Lower lobe of right lung (tissue), 2 donors: ENCODE results near the gene KIAA0825. TPM values are rescaled to one million over a fixed set of nuclear protein-coding genes. Genes with fewer than 3 reads are reported as not detected.

Experiments used
- ATAC-seq, 2 donors: fragments of 200-7000 bp; cut with Tn5 transposase; one replicate each; pipeline ENCODE4 v1.9.1; 2020 to 2022; ENCODE audit warnings: mild to moderate bottlenecking in 2 of 2, moderate library complexity in 2 of 2
- DNase-seq: peaks from one replicate; pipeline ENCODE4 v3.0.0-alpha.2; 2020
- H3K27ac ChIP-seq: fragments of 200-600 bp; one replicate; pipeline ENCODE4 v1.8.0; 2022
- H3K27me3 ChIP-seq: fragments of 200-600 bp; one replicate; pipeline ENCODE4 v1.8.0; 2022; ENCODE audit warnings: low read depth
- H3K36me3 ChIP-seq: fragments of 200-600 bp; one replicate; pipeline ENCODE4 v1.8.0; 2022; ENCODE audit warnings: mild to moderate bottlenecking
- H3K4me1 ChIP-seq: fragments of 200-600 bp; one replicate; pipeline ENCODE4 v1.8.0; 2022
- H3K4me3 ChIP-seq: fragments of 200-600 bp; one replicate; pipeline ENCODE4 v1.8.0; 2022; ENCODE audit warnings: mild to moderate bottlenecking
- H3K9me3 ChIP-seq: fragments of 200-600 bp; one replicate; pipeline ENCODE4 v1.8.0; 2022
- intact Hi-C: fragments of 100-400 bp; cut with DNase I; formaldehyde crosslinking; loops from one replicate; pipeline ENCODE4 v1.11.0; 2022
- total RNA-seq: library from RNA; stranded (reverse); fragmentation: NEBNext Ultra II Directional; extraction: Animal tissue kit (Norgen Biotek cat#: 25700); gene quantifications from one replicate; pipeline ENCODE4 v1.2.1, GENCODE V29; 2021
- TF ChIP-seq, protein P1 (sequence below): fragments of 200-600 bp; IDR thresholded peaks from one replicate; pipeline ENCODE4 v1.8.0; 2022; ENCODE audit warnings: antibody characterized with exemption, mild to moderate bottlenecking
- donor health status: DM: no; HTN: yes; CAD: no; lungs with severe emphysema.

KIAA0825 gene
- total RNA-seq, 1 donor from 2014 or later, result 5.5 TPM

DNA sequence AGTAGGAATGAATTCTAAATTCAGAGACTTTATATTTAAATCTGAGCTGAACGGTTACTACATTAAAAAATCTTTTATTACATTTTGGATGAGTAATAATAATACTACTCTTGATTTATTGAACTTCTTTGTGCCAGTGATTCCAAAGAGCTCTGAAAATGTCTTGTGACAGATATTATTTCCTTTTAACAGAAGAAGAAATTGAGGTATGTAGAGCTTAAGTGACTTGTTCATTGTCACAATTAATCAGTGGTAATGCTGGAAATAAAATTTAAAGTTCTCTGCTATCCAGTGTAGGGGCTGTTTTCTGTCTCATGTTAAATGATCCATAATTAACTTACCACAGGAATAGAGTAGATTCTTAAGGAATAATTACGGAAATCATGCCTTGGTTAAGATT is 335.3 kb downstream of the KIAA0825 start:
- H3K4me3 ChIP-seq, result no peak overlapping the region
- no peaks in the 10 kb centered on the region for H3K4me1 ChIP-seq
- no peaks in the 10 kb centered on the region for H3K9me3 ChIP-seq
- intact Hi-C loops, result no loop called here
- no peaks in the 10 kb centered on the region for H3K27me3 ChIP-seq
- no peak for ATAC-seq
- TF ChIP-seq, protein P1, sequence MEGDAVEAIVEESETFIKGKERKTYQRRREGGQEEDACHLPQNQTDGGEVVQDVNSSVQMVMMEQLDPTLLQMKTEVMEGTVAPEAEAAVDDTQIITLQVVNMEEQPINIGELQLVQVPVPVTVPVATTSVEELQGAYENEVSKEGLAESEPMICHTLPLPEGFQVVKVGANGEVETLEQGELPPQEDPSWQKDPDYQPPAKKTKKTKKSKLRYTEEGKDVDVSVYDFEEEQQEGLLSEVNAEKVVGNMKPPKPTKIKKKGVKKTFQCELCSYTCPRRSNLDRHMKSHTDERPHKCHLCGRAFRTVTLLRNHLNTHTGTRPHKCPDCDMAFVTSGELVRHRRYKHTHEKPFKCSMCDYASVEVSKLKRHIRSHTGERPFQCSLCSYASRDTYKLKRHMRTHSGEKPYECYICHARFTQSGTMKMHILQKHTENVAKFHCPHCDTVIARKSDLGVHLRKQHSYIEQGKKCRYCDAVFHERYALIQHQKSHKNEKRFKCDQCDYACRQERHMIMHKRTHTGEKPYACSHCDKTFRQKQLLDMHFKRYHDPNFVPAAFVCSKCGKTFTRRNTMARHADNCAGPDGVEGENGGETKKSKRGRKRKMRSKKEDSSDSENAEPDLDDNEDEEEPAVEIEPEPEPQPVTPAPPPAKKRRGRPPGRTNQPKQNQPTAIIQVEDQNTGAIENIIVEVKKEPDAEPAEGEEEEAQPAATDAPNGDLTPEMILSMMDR, result no peak
- DNase-seq, result no peak
- H3K27ac ChIP-seq, result no peak overlapping the region
- no peaks in the 10 kb centered on the region for H3K36me3 ChIP-seq

DNA sequence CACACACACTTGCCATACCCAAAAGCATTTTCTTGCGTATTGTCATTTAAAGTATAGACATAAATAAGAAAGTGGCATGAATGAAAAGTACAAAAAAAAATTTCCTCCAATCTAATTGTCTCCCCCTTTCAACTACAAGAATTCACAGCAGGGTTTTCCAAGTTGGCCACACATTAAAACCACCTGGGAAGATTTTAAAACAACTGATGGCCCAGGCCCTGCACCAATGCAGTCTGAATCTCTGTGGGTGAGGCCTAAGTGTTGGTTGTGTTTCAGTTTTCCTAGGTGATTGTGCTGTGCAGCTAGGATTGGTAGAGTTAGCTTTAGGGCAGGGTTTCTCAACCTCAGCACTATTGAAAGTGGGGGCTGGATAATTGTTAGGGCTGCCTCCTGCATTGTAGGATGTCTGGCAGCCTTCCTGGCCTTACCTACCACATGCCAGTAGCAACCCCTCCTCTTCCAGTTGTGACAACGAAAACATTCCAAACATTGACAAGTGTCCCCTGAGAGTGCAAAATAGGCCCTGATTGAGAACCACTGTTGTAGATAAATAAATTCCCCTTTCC is 337.1 kb downstream of the KIAA0825 start:
- ATAC-seq, result no peak
- Histone ChIP-seq H3K4me1 (no peaks in the 10 kb centered on the region), H3K9me3 (no peaks in the 10 kb centered on the region), H3K27ac (no peak overlapping the region), H3K4me3 (no peak overlapping the region), H3K27me3 (no peaks in the 10 kb centered on the region), H3K36me3 (no peaks in the 10 kb centered on the region)
- DNase-seq, result no peak
- intact Hi-C loops, result no loop called here
- TF ChIP-seq, protein P1, result no peak

GRCh38 chr5:94276751-94277150 is 341.7 kb downstream of the KIAA0825 start:
- no peaks in the 10 kb centered on the region for H3K27me3 ChIP-seq
- no peak overlapping the region for H3K4me3 ChIP-seq
- TF ChIP-seq, protein P1, result no peak
- no peak overlapping the region for H3K27ac ChIP-seq
- DNase-seq, result no peak
- intact Hi-C loops, result no loop called here
- no peaks in the 10 kb centered on the region for H3K4me1 ChIP-seq
- H3K9me3 ChIP-seq, result no peaks in the 10 kb centered on the region
- no peaks in the 10 kb centered on the region for H3K36me3 ChIP-seq
- peak in 1 of 2 donors; percentile 36 for ATAC-seq

GRCh38 chr5:94276048-94276447 is 342.4 kb downstream of the KIAA0825 start:
- ATAC-seq (no peak), DNase-seq (no peak)
- Histone ChIP-seq H3K36me3 (no peaks in the 10 kb centered on the region), H3K4me1 (no peaks in the 10 kb centered on the region), H3K27ac (no peak overlapping the region), H3K4me3 (no peak overlapping the region), H3K27me3 (no peaks in the 10 kb centered on the region), H3K9me3 (no peaks in the 10 kb centered on the region)
- intact Hi-C loops, result no loop called here
- TF ChIP-seq, protein P1, result no peak

DNA sequence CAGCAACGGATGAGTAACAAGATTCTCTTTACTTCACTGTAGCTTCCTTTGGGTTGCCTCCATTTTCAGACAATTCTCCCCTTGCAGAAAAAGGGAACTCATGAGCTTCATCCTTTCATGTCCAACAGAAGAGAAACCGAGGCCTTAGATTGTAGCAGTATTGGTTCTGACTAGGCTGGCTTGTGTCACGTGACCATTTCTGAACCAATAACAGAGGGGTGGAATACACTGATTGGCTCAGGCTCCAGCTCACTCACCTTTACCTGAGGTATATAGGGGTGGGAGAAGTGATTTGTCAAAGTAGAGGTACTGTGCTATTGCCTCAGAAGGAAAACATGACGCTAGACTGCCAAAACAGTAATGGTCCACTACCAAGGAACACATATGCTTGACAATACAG is 343.7 kb downstream of the KIAA0825 start:
- Histone ChIP-seq H3K27me3 (no peaks in the 10 kb centered on the region), H3K4me3 (no peak overlapping the region), H3K9me3 (no peaks in the 10 kb centered on the region), H3K36me3 (no peaks in the 10 kb centered on the region), H3K4me1 (no peaks in the 10 kb centered on the region), H3K27ac (no peak overlapping the region)
- no peak for DNase-seq
- intact Hi-C loops, result no loop called here
- no peak for ATAC-seq
- TF ChIP-seq, protein P1, result no peak

GRCh38 chr5:94268226-94268625 is 350.2 kb downstream of the KIAA0825 start:
- DNase-seq, result no peak
- TF ChIP-seq, protein P1, result no peak
- Histone ChIP-seq H3K4me3 (no peak overlapping the region), H3K4me1 (no peaks in the 10 kb centered on the region), H3K27me3 (no peaks in the 10 kb centered on the region), H3K27ac (no peak overlapping the region), H3K36me3 (no peaks in the 10 kb centered on the region), H3K9me3 (no peaks in the 10 kb centered on the region)
- intact Hi-C loops, result no loop called here
- peak in 1 of 2 donors; percentile 67 for ATAC-seq
